Measurements from ENCODE around the gene RBM47. TPM values are rescaled to one million over a fixed set of nuclear protein-coding genes. Genes with fewer than 3 reads are reported as not detected.
"Not testable (repeated sequence)": the region's sequence is repeated elsewhere in the genome, so short reads cannot be mapped to it uniquely, and the experiment has no call there.

RBM47 gene
- total RNA-seq, 6 donors from 2014 or later: 111 to 448 (median 149) TPM

DNA sequence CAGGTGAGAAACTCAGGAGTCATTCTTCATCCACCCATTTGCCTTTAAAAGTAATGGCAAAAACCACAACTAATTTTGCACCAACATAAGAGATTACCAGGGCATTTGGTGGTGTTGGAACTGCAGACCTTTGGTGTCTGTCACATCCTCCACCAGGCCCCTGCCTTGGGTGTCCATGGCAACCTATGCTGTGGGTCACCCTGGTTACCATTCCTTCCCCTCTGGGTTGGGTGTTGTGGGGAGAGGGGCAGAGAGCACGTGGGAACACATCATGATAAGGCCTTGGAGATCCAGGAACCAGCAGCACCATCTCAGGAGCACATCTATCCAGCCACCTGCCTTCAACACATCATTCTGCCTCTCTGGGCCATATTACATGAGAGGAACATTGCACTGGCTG lies 217.3 kb downstream of the RBM47 start:
- H3K4me1 ChIP-seq: no peaks in the 10 kb centered on the region
- no peaks in the 10 kb centered on the region for H3K36me3 ChIP-seq
- H3K9me3 ChIP-seq: no peaks in the 10 kb centered on the region
- no peak overlapping the region for H3K27ac ChIP-seq
- H3K27me3 ChIP-seq: no peaks in the 10 kb centered on the region
- no peak for TF ChIP-seq POLR2AphosphoS5 (IDR thresholded peaks at IDR 0.05)
- no peak for TF ChIP-seq EP300 (IDR thresholded peaks at IDR 0.05)
- TF ChIP-seq, protein P1, sequence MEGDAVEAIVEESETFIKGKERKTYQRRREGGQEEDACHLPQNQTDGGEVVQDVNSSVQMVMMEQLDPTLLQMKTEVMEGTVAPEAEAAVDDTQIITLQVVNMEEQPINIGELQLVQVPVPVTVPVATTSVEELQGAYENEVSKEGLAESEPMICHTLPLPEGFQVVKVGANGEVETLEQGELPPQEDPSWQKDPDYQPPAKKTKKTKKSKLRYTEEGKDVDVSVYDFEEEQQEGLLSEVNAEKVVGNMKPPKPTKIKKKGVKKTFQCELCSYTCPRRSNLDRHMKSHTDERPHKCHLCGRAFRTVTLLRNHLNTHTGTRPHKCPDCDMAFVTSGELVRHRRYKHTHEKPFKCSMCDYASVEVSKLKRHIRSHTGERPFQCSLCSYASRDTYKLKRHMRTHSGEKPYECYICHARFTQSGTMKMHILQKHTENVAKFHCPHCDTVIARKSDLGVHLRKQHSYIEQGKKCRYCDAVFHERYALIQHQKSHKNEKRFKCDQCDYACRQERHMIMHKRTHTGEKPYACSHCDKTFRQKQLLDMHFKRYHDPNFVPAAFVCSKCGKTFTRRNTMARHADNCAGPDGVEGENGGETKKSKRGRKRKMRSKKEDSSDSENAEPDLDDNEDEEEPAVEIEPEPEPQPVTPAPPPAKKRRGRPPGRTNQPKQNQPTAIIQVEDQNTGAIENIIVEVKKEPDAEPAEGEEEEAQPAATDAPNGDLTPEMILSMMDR (IDR thresholded peaks at IDR 0.05): no peak
- no peak for TF ChIP-seq POLR2A (IDR thresholded peaks at IDR 0.05)
- 42 to 80% methylated on average over 1 of the region's 1 CpG for WGBS, 2 donors
- no peak for ATAC-seq (ENCODE audit: low FRiP score in 2 of 2)
- no peak overlapping the region for H3K4me3 ChIP-seq
- no peak for DNase-seq

DNA sequence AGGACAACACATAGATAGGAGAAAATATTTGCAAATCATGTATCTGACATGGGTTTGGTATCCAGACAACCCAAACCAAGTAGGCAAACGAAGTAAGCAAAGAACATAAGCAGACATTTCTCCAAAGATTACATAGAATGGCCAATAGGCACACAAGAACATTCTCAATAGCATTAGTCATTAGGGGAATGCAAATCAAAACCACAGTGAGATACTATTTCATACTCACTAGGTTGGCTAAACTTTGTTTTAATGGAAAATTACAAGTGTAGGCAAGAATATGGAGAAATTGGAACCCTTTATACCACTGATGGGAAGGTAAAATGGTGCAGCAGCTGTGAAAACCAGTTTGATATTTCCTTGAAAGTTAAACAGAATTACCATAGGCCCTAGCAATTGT lies 219.8 kb downstream of the RBM47 start:
- DNase-seq: no peak
- Histone ChIP-seq H3K27ac (no peak overlapping the region), H3K4me1 (no peaks in the 10 kb centered on the region), H3K36me3 (no peaks in the 10 kb centered on the region), H3K27me3 (no peaks in the 10 kb centered on the region), H3K4me3 (no peak overlapping the region), H3K9me3 (peaks cover 0 to 6% (median 2%) of the 10 kb centered on the region in 4 donors)
- TF ChIP-seq EP300 (IDR thresholded peaks at IDR 0.05): no peak
- no peak for TF ChIP-seq POLR2A (IDR thresholded peaks at IDR 0.05)
- no peak for TF ChIP-seq POLR2AphosphoS5 (IDR thresholded peaks at IDR 0.05)
- TF ChIP-seq, protein P1 (IDR thresholded peaks at IDR 0.05): no peak
- WGBS, 2 donors: 73 to 75% methylated on average over 1 of the region's 1 CpG
- ATAC-seq (ENCODE audit: low FRiP score in 2 of 2): no peak

DNA sequence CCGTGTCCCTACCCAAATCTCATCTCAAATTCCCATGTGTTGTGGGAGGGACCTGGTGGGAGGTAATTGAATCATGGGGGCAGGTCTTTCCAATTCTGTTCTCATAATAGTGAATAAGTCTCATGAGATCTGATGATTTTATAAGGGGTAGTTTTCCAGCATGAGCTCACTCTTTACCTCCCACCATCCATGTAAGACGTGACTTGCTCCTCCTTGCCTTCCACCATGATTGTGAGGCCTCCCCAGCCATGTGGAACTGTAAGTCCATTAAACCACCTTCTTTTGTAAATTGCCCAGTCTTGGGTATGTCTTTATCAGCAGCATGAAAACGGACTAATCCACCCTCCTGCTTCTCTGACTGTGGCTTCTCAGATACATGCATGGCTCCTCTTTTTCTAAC lies 222.2 kb downstream of the RBM47 start:
- not testable (repeated sequence) for DNase-seq; H3K27ac ChIP-seq; H3K27me3 ChIP-seq; H3K9me3 ChIP-seq; H3K36me3 ChIP-seq; H3K4me3 ChIP-seq; ATAC-seq (ENCODE audit: low FRiP score in 2 of 2); H3K4me1 ChIP-seq
- 84 to 90% methylated on average over 3 of the region's 3 CpGs for WGBS, 2 donors

DNA sequence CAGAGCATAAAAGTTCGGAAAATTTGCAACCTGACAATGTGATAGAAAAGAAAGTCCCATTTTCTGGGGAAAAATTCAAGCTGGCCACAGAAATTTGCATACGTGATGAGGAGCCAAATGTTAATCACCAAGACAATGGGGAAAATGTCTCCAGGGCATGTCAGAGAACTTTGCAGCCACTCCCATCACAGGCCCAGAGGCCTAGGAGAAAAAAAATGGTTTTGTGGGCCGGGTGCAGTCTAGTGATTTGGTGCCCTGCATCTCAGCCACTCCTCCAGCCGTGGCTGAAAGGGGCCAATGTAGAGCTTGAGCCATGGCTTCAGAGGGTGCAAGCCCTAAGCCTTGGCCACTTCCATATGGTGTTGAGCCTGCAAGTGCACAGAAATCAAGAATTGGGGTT lies 223.3 kb downstream of the RBM47 start:
- DNase-seq (no peak), ATAC-seq (ENCODE audit: low FRiP score in 2 of 2) (no peak)
- 90 to 93% methylated on average over 4 of the region's 4 CpGs for WGBS, 2 donors
- peak overlapping the region in 1 of 4 donors; percentile 78 for H3K27ac ChIP-seq
- no peaks in the 10 kb centered on the region for H3K27me3 ChIP-seq
- H3K4me3 ChIP-seq: no peak overlapping the region
- peaks cover 0 to 6% (median 2%) of the 10 kb centered on the region in 4 donors for H3K9me3 ChIP-seq
- no peak for TF ChIP-seq POLR2AphosphoS5 (IDR thresholded peaks at IDR 0.05)
- no peak for TF ChIP-seq EP300 (IDR thresholded peaks at IDR 0.05)
- TF ChIP-seq, protein P1 (IDR thresholded peaks at IDR 0.05): no peak
- TF ChIP-seq POLR2A (IDR thresholded peaks at IDR 0.05): no peak
- H3K36me3 ChIP-seq: no peaks in the 10 kb centered on the region
- peaks cover 0 to 11% (median 2%) of the 10 kb centered on the region in 4 donors for H3K4me1 ChIP-seq

DNA sequence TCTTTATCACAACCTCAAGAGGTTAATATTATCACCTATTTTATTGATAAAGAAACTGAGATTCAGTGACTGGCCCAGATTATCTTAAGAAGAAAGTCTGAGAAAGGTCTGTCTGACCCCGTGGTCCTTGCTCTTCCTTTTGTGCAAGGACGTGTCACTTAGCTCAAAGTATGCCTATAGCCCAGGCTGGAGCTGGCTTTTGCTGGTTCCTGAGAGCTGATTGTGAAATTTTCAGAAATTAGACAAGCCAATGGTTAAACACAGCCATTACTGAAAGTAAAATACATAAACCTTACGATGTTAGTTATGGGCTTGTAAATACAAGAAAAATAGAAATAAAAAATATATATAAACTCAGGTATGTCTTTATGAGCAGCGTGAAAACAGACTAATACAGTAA lies 224.5 kb downstream of the RBM47 start:
- WGBS, 2 donors: 43 to 73% methylated on average over 4 of the region's 4 CpGs
- H3K9me3 ChIP-seq: peaks cover 0 to 6% (median 2%) of the 10 kb centered on the region in 4 donors
- H3K27ac ChIP-seq: peak overlapping the region; percentile 51 to 89 (median 82)
- no peaks in the 10 kb centered on the region for H3K36me3 ChIP-seq
- H3K4me3 ChIP-seq: no peak overlapping the region
- ATAC-seq (ENCODE audit: low FRiP score in 2 of 2): no peak
- TF ChIP-seq EP300 (IDR thresholded peaks at IDR 0.05) (no peak), POLR2AphosphoS5 (IDR thresholded peaks at IDR 0.05) (no peak), POLR2A (IDR thresholded peaks at IDR 0.05) (no peak)
- TF ChIP-seq, protein P1 (IDR thresholded peaks at IDR 0.05): no peak
- peaks cover 0 to 11% (median 2%) of the 10 kb centered on the region in 4 donors for H3K4me1 ChIP-seq
- DNase-seq: peak in 1 of 2 donors; percentile 49
- H3K27me3 ChIP-seq: no peaks in the 10 kb centered on the region
